Lower leg skin (tissue), 3 donors: ENCODE results near the gene PRPSAP2.

Source experiments
- CTCF ChIP-seq, 3 donors: fragments of 450-650 bp; IDR thresholded peaks; one replicate each; pipeline ENCODE4 v1.5.1; 2016; ENCODE audit warnings: antibody characterized with exemption in 3 of 3, mild to moderate bottlenecking in 3 of 3, moderate library complexity in 2 of 3
- POLR2A ChIP-seq, 2 donors: fragments of 450-650 bp; IDR thresholded peaks; one replicate each; pipeline ENCODE4 v1.6.1; 2016 to 2017; ENCODE audit warnings: antibody characterized with exemption in 2 of 2, mild to moderate bottlenecking in 1 of 2, moderate library complexity in 1 of 2

GRCh38 chr17:18904482-18904881 lies 46.6 kb downstream of the PRPSAP2 start:
- TF ChIP-seq CTCF (IDR thresholded peaks at IDR 0.05), result no peak
- TF ChIP-seq POLR2A (IDR thresholded peaks at IDR 0.05), result no peak
